Stimulated activated CD4-positive, alpha-beta T cell treated with anti-CD3 and anti-CD28 coated beads, Interleukin-2, amount 100 ng/mL, for 24 hours (primary cell): ENCODE measurements around the gene SSBP3.

Experiments
- DNase-seq, 2 donors: peaks; one replicate each; pipeline ENCODE4 v3.0.0-alpha.2; 2020

SSBP3 gene

GRCh38 chr1:54302951-54303843 is 103.0 kb downstream of the SSBP3 start:
- DNase-seq = no peak

GRCh38 chr1:54302549-54302948 is 103.6 kb downstream of the SSBP3 start:
- no peak for DNase-seq

- no peak for DNase-seq
Observed at GRCh38 chr1:54301497-54301896, 104.7 kb downstream of the SSBP3 start.

- DNase-seq = no peak
Observed at GRCh38 chr1:54300401-54300800, 105.8 kb downstream of the SSBP3 start.

GRCh38 chr1:54299037-54299436 is 107.2 kb downstream of the SSBP3 start:
- no peak for DNase-seq

- DNase-seq = no peak
Observed at GRCh38 chr1:54298284-54299033, 107.7 kb downstream of the SSBP3 start.

GRCh38 chr1:54297596-54298283 is 108.5 kb downstream of the SSBP3 start:
- no peak for DNase-seq

- no peak for DNase-seq
Observed at GRCh38 chr1:54296666-54297065, 109.5 kb downstream of the SSBP3 start.

- DNase-seq = no peak
Observed at GRCh38 chr1:54294887-54295286, 111.3 kb downstream of the SSBP3 start.

GRCh38 chr1:54292002-54292911 is 113.9 kb downstream of the SSBP3 start:
- no peak for DNase-seq

- DNase-seq = no peak
Observed at GRCh38 chr1:54291276-54292001, 114.8 kb downstream of the SSBP3 start.

- DNase-seq = no peak
Observed at GRCh38 chr1:54290506-54291184, 115.5 kb downstream of the SSBP3 start.

- DNase-seq = no peak
Observed at GRCh38 chr1:54289712-54290233, 116.4 kb downstream of the SSBP3 start.

GRCh38 chr1:54287801-54288211 is 118.4 kb downstream of the SSBP3 start:
- no peak for DNase-seq

GRCh38 chr1:54287176-54287650 is 119.0 kb downstream of the SSBP3 start:
- peak; percentile 52 to 67 for DNase-seq

GRCh38 chr1:54285815-54286345 is 120.3 kb downstream of the SSBP3 start:
- DNase-seq = no peak

- DNase-seq = no peak
Observed at GRCh38 chr1:54284781-54285529, 121.2 kb downstream of the SSBP3 start.

GRCh38 chr1:54283635-54284385 is 122.4 kb downstream of the SSBP3 start:
- no peak for DNase-seq
